PC-9 (cell line): Measurements from ENCODE around the gene CCDC170.

Experiments used
- EZH2 ChIP-seq: fragments of 200-600 bp; sonication (generic); IDR thresholded peaks from 2 replicates; pipeline ENCODE4 v1.8.0; 2017; ENCODE audit warnings: antibody characterized with exemption, low read depth
- TF ChIP-seq, protein P1 (sequence below): fragments of 200-600 bp; sonication (generic); conservative IDR thresholded peaks from 2 replicates; pipeline ENCODE4 v1.6.1; 2017; ENCODE audit warnings: mixed run types, antibody characterized with exemption, mild to moderate bottlenecking, moderate library complexity

DNA sequence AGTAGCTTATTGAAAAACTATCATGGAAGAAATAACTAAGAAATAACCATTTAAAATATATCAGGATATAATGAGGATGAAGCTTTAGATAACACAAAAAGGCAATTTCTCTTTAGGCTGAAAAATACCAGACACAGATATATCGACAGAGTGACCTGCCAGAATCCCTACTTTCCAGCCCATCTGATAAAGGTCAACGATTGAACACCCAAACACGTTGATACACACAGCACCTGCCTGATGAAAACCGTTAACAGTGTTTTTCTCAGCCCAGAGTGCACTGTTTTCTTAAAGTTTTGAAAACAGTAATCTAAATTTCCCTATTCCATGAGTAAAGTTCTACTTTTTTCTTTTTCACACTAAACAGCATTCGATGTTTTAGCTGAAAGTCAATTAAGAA is 170.6 kb downstream of the CCDC170 start:
- TF ChIP-seq, protein P1, sequence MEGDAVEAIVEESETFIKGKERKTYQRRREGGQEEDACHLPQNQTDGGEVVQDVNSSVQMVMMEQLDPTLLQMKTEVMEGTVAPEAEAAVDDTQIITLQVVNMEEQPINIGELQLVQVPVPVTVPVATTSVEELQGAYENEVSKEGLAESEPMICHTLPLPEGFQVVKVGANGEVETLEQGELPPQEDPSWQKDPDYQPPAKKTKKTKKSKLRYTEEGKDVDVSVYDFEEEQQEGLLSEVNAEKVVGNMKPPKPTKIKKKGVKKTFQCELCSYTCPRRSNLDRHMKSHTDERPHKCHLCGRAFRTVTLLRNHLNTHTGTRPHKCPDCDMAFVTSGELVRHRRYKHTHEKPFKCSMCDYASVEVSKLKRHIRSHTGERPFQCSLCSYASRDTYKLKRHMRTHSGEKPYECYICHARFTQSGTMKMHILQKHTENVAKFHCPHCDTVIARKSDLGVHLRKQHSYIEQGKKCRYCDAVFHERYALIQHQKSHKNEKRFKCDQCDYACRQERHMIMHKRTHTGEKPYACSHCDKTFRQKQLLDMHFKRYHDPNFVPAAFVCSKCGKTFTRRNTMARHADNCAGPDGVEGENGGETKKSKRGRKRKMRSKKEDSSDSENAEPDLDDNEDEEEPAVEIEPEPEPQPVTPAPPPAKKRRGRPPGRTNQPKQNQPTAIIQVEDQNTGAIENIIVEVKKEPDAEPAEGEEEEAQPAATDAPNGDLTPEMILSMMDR: no peak
- no peak for TF ChIP-seq EZH2
